ENCODE data around the gene CRY2. TPM values are rescaled to one million over a fixed set of nuclear protein-coding genes. Genes with fewer than 3 reads are reported as not detected.

CRY2 gene
- total RNA-seq, 2 experiments from 2014 or later, result 25.6 to 26.3 TPM

DNA sequence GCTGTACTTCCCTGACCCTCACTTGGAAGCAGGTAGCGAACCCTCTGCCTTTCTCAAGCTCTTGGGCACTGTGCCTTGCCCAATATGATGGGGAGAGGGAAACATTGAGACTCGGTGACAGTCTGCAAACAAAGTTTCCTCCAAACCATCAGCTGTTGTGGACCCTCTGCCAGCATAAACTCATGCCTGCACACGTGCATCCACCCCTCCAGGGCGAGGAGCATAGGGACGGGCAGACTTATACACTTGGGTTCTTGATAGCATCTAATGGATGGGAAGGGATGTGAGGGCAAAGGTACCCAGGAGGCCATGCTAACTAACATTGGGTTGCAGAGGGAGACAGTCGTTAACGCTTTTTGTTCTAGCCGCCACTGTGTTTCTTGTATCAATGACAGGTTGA is 29.9 kb downstream of the CRY2 start:
- H3K27me3 Mint-ChIP-seq, result no peaks in the 10 kb centered on the region
- ChIA-PET POLR2A (no interaction called here), CTCF (interaction anchor here (1.1 to 1.3 kb wide), 3 partner anchors 14 to 27 kb away, joined by 3 to 6 read pairs (median 3); no protein-coding TSS in a partner anchor)
- no peaks in the 10 kb centered on the region for H3K4me1 Mint-ChIP-seq
- no peaks in the 10 kb centered on the region for H3K9me3 Mint-ChIP-seq
- peaks cover 21% of the 10 kb centered on the region for H3K36me3 Mint-ChIP-seq (ENCODE audit: low read depth)
- H3K4me3 Mint-ChIP-seq, result no peak overlapping the region
- DNase-seq, result no peak
- no peak overlapping the region for H3K27ac Mint-ChIP-seq

DNA sequence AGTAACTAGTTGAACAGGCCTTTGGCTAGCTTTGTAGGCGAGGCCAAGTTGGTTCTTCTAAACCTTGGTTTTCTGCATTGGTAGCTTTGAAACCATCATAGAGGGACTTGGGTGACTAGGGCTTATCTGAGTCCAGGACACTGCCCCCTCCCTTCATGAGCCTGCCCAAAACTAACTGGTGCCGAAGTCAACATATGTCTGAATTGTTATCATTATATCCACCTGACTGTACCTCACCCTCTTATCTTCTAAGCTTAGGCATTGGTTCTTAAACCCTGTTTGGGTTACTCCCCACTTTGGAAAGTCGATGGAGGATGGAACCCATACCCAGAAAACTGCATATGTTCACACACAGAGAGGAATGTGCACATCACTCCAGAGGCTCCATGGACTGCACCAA is 30.6 kb downstream of the CRY2 start:
- H3K27ac Mint-ChIP-seq, result no peak overlapping the region
- ChIA-PET CTCF (interaction anchor here (1.1 to 1.3 kb wide), 3 partner anchors 15 to 27 kb away, joined by 3 to 6 read pairs (median 3); no protein-coding TSS in a partner anchor), POLR2A (no interaction called here)
- H3K4me3 Mint-ChIP-seq, result no peak overlapping the region
- no peak for DNase-seq
- peaks cover 21% of the 10 kb centered on the region for H3K36me3 Mint-ChIP-seq (ENCODE audit: low read depth)
- H3K9me3 Mint-ChIP-seq, result no peaks in the 10 kb centered on the region
- no peaks in the 10 kb centered on the region for H3K4me1 Mint-ChIP-seq
- no peaks in the 10 kb centered on the region for H3K27me3 Mint-ChIP-seq

DNA sequence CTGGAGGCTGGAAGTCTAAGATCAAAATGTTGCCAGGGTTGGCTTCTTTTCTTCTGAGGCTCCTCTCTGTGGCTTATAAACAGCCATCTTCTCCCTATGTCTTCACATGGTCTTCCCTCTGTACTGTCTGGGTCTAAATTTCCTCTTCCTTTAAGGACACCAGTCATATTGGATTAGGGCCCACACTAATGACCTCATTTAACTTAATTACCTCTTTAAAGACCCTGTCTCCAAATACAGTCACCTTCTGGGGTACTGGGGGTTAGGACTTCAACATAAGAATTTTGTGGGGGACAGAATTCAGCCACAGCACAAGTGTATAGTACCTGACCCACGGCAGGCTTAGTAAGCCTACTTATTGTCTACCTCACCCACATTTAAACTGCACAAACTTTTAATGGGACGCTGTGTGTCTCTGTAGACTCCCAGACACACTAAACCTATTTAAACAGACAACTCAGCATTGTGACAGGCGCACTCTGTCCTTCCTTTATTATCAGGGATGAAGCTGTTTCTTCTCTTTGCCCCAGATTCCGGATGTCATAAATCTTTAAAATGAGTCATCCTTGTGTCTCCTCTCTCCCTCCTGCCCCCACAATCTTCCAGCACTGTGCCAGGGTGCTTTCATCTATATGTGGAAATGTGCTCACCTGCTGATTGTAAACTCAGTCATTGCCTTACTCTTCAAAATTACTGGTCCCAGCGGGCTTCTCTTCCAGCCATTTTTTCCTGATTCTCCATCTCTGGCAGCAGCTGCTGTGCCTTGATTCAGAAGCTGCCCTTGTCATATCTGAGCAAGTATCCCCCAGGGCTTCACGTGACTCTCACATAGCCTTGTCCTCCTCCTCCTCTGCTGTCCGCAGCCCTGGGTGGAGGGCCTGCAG is 32.8 kb downstream of the CRY2 start:
- ChIA-PET POLR2A (no interaction called here), CTCF (no interaction called here)
- Mint-ChIP-seq H3K27ac (no peak overlapping the region), H3K36me3 (ENCODE audit: low read depth) (peaks cover 13% of the 10 kb centered on the region), H3K27me3 (no peaks in the 10 kb centered on the region), H3K4me3 (no peak overlapping the region), H3K9me3 (no peaks in the 10 kb centered on the region), H3K4me1 (peaks cover 7% of the 10 kb centered on the region)
- no peak for DNase-seq

DNA sequence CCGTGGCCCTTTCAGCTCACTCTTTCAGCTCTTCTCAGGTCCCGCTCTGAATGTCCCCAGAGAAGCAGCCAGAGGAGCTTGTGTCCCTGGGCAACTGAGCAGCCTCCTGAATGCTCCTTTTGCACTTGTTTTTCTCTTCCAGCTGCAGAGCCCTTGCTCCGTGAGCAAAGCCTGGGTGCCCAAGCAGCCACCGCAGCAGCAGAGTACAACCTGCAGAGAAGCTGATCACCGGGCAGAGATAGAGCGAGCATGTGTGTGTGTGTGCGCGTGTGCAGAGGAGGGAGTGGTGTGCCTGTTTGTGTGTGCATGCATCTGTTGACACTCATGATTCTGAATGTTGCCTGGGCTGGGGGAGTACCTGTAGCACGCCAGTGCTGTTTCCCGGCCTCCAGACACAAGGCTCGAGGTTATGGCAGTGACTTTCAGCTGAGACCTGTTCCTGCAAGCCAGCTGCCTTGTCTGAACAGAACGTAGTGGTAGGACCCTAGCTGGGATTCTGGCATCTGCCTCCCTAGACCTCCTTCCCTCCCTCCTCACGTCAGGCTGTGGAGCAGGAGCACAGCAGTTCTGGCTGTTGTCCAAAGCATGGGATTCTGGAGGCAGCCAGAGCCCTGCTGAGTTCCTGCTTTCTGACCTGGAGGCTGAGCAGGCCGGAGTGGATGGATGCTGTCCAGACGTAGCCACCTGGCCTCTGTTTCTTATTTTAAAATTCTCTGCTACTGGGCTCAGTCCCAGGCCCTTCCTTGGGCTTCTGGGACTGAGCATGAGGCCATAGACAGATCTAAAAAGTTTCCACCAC is 33.7 kb downstream of the CRY2 start:
- DNase-seq, result no peak
- Mint-ChIP-seq H3K27me3 (no peaks in the 10 kb centered on the region), H3K4me1 (peaks cover 9% of the 10 kb centered on the region), H3K36me3 (ENCODE audit: low read depth) (peaks cover 10% of the 10 kb centered on the region), H3K4me3 (no peak overlapping the region), H3K9me3 (no peaks in the 10 kb centered on the region), H3K27ac (no peak overlapping the region)
- ChIA-PET CTCF (interaction anchor here (0.5 kb wide), 1 partner anchor 963 kb away, joined by 3 read pairs; no protein-coding TSS in a partner anchor), POLR2A (no interaction called here)

DNA sequence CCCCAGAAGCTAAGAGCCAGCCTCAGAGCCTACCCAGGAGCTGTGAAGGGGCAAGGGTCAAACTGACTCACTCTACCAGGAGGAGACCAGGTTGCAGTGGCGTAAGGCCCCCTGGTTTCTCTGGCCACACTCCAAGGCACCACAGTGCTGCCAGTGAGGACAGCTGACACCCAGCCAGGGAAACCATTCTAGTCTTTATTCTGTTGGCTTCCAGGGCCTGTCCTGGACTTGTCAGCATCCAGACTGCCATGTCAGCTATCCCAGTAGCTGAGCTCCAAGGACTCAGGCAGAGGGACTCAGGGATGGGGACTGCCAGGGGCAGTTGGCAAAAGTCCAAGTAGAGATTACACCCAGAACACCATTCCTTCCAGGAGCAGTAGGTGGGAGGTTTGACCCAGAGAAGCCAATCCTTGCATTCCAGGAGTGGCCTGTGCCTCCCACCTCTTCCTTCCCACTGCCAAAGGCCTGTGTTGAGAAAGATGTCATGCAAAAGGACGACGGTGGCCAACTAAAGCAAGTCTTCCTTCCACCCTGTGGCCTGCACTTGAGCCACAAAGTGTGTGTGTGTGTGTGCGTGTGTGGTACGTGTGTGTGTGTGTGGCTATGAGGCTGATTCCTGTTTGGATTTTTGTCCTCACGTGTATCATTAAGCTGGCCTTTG is 34.6 kb downstream of the CRY2 start:
- Mint-ChIP-seq H3K4me1 (peaks cover 9% of the 10 kb centered on the region), H3K4me3 (no peak overlapping the region), H3K27me3 (no peaks in the 10 kb centered on the region), H3K27ac (no peak overlapping the region), H3K9me3 (no peaks in the 10 kb centered on the region), H3K36me3 (ENCODE audit: low read depth) (peaks cover 4% of the 10 kb centered on the region)
- POLR2A ChIA-PET, result no interaction called here
- no peak for DNase-seq
- CTCF ChIA-PET, result interaction anchor here (0.5 kb wide), 1 partner anchor 962 kb away, joined by 3 read pairs; no protein-coding TSS in a partner anchor

DNA sequence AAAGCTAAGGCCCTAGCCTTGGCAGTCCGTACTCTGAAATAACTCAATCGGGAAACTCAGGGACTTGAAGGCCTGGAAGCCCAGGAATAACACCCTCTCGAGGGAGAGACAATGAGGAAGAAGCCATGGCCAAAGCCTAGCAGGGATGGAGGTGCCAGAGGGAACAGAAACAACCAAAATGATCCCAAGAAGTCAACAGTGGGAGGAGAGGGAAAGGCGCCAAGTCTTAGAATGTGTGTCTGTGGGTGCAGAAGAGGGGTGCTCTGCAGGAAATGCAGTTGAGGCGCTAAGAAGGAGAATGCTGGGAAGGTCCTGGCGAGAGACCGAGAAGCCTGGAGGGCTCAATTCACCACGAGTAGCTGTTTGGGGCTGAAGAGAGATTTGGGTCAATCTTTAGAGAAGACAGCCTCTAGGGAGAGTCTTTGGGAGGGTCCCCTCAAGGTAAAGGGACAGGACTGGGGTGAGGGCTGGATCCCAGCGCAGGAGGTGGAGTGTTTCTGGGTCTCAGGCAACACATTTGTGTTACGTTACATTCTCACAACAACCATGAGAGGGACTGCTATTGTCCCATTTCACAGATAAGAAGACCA is 37.4 kb downstream of the CRY2 start:
- no peak for DNase-seq
- peak overlapping the region; percentile 65 for H3K4me3 Mint-ChIP-seq
- no peaks in the 10 kb centered on the region for H3K36me3 Mint-ChIP-seq (ENCODE audit: low read depth)
- H3K27ac Mint-ChIP-seq, result no peak overlapping the region
- CTCF ChIA-PET, result interaction anchor here (0.6 to 1.0 kb wide), 2 partner anchors 12 to 459 kb away, joined by 3 to 4 read pairs; no protein-coding TSS in a partner anchor
- H3K4me1 Mint-ChIP-seq, result peaks cover 9% of the 10 kb centered on the region
- POLR2A ChIA-PET, result no interaction called here
- H3K27me3 Mint-ChIP-seq, result no peaks in the 10 kb centered on the region
- no peaks in the 10 kb centered on the region for H3K9me3 Mint-ChIP-seq

DNA sequence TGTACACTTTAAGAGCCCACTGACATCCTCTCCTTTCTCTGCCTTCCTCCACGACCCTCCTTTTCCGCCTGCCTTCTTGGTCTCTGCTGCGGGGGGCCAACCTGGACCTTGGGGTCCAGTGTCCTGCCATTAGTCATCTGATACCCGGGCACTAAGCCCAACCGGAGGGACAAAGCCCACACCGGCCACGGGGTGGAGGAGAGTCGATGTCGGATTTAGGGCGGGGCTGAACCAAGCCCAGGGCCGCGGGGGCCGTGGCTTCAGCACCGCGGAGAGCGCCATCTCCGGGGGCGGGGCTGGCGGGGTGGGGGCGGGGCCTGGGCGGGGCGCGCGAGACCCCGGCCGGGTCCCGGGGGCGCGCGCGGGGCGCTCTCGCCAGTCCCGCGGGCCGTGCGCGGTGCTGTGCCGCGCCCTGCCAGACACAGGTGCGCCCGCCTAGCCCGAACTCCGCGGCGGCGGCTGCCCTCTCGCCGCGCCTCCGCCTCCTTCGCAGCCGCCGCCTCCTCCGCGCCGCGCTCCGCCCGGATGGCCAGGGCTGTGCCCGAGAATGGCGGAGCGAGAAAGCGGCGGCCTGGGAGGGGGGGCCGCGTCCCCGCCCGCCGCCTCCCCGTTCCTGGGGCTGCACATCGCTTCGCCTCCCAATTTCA is 38.1 kb downstream of the CRY2 start, which contains the start of gene MAPK8IP1:
Gene MAPK8IP1 (plus strand): TSS at position 378 of the 647 bp plus-strand sequence. CDS start 170 bp downstream, at position 548.
- CTCF ChIA-PET, result interaction anchor here (1.3 kb wide), 1 partner anchor 9 kb away, joined by 4 read pairs; no protein-coding TSS in a partner anchor

DNA sequence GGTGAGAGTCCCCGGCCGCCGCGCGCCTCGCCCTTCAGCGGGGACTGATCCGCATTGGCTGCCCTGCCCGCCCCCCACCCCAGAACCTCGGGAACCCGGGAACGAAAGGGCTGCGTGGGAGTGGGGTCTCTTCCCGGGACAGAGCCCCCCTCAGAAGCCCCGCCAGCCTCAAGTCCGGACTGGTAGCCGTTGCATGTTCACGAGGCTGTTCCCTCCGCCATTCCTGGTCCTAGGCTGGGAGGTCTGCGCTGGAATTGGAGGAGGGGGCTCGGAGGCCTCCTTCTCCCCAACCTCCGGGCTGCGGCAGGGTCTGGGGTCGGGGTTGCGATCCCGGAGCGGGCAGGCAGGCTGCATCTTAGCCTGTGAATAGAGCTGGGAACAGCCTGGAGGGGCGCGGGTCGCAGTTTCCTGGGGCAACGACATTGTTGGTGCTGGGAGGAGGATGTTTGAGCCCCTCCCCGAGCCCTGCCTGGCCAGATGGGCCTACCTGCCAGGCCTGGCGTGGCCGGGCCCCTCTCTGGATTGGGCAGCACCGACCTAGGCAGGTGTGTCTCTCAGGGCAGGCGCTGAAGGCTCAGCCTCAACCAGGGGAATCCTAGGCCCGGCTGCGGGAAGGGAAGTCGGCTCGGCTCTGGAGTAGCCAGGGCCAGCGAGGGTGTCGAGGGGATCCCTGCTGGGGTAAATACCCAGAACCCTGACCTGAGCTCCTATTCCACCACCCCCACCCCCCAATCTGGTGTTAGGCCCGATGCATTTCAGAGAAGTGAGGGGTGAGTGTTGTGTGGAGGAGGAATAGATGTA is 38.8 kb downstream of the CRY2 start:
- no peak for DNase-seq
- Mint-ChIP-seq H3K4me3 (peak overlapping the region; percentile 15), H3K27ac (no peak overlapping the region), H3K9me3 (no peaks in the 10 kb centered on the region), H3K36me3 (ENCODE audit: low read depth) (no peaks in the 10 kb centered on the region), H3K4me1 (peaks cover 9% of the 10 kb centered on the region), H3K27me3 (no peaks in the 10 kb centered on the region)
- CTCF ChIA-PET, result interaction anchor here (1.3 to 1.6 kb wide), 3 partner anchors 10 to 24 kb away, joined by 3 to 6 read pairs (median 4); no protein-coding TSS in a partner anchor
- POLR2A ChIA-PET, result no interaction called here

More for the DNA sequence above, 38.1 kb downstream of the CRY2 start, which contains the start of gene MAPK8IP1:
- no peaks in the 10 kb centered on the region for H3K36me3 Mint-ChIP-seq (ENCODE audit: low read depth)
- no peak within 1 kb of the TSS for H3K27ac Mint-ChIP-seq
- no peaks in the 10 kb centered on the region for H3K27me3 Mint-ChIP-seq
- peak within 1 kb of the TSS; percentile 65 for H3K4me3 Mint-ChIP-seq
- peak; percentile 60 for DNase-seq
- POLR2A ChIA-PET, result no interaction called here
- H3K4me1 Mint-ChIP-seq, result peaks cover 9% of the 10 kb centered on the region
- H3K9me3 Mint-ChIP-seq, result no peaks in the 10 kb centered on the region

DNA sequence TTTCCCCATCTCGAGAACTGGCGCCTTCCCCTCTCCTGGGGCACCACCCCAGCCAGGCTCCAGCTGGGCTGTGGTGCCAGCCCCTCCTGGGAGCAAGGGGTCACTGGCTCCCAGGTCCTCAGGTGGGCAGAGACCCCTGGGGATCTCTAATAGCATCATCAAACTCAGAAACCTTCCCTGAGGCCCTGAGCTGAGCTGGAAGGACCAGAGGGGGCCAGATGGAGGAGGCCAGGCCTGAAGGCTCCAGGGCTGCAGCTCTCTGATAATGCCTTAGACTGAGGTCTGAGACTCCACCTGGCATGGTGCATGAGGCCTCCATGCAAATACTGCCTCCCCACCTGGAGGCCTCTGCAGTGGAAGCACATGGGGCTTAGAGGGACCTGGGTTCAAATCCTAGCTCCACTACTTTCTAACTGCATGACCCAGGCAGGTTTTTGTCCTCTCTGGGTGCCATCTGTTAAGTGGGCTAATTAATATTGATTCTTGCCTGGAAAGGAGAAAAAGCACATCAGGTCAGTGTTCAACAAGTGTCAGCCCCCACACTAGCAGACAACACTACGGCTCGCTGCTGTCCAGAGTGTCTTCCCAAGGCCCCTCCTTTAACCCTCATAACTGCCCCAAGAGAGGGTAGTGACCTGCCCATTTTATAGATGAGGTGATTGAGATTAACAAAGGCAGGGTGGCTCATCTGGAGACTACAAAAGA is 39.7 kb downstream of the CRY2 start:
- Mint-ChIP-seq H3K36me3 (ENCODE audit: low read depth) (no peaks in the 10 kb centered on the region), H3K9me3 (no peaks in the 10 kb centered on the region), H3K4me1 (peaks cover 9% of the 10 kb centered on the region), H3K4me3 (peak overlapping the region; percentile 15), H3K27me3 (no peaks in the 10 kb centered on the region), H3K27ac (no peak overlapping the region)
- DNase-seq, result no peak
- POLR2A ChIA-PET, result no interaction called here
- CTCF ChIA-PET, result interaction anchor here (1.3 to 1.6 kb wide), 3 partner anchors 10 to 25 kb away, joined by 3 to 6 read pairs (median 4); no protein-coding TSS in a partner anchor

DNA sequence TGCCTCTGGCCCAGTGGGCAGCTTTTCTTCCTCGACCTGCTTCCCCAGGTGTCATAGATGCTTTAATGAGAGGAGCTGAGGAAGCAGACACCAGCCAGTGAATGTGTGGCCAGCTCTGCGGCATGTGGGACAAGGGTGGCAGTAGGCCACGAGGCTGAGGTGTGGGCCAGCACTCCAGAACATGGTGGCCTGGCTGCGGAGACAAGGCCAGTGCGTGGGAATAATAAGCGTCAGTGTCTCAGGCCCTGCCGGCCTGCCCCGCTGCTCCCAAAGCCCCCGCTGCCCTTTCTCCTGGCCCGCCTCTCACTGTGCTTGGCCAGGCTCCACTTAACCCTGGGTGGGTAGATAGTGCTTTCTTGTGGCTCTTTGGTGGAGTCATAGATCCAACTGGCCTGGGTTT is 40.3 kb downstream of the CRY2 start:
- Mint-ChIP-seq H3K27ac (no peak overlapping the region), H3K4me1 (peaks cover 9% of the 10 kb centered on the region), H3K4me3 (no peak overlapping the region), H3K36me3 (ENCODE audit: low read depth) (no peaks in the 10 kb centered on the region), H3K9me3 (no peaks in the 10 kb centered on the region), H3K27me3 (no peaks in the 10 kb centered on the region)
- DNase-seq, result no peak
- ChIA-PET CTCF (interaction anchor here (0.6 to 1.6 kb wide), 3 partner anchors 9 to 56 kb away, joined by 3 to 6 read pairs (median 3); no protein-coding TSS in a partner anchor), POLR2A (no interaction called here)

DNA sequence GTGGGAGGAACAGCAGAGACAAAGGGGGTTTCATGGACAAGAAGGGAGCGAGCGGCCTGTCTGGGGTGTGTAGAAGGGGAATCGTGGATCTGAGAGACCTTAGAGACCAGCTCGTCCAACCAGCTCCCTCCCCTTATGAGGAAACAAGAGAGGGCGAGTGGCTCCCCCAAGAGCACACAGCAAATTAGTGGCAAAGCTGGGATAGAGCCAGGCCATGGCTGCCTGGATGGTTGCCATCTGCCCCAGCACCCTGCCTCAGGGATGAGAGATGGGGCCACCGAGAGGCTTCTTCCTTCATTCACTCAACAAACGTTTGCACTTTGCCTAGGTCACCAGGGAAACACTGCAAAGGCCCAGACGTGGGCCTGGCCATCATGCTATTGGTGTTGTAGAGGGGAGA is 42.3 kb downstream of the CRY2 start:
- Mint-ChIP-seq H3K4me3 (no peak overlapping the region), H3K9me3 (no peaks in the 10 kb centered on the region), H3K4me1 (peaks cover 8% of the 10 kb centered on the region), H3K27ac (no peak overlapping the region), H3K36me3 (ENCODE audit: low read depth) (no peaks in the 10 kb centered on the region), H3K27me3 (peaks cover 3% of the 10 kb centered on the region)
- no peak for DNase-seq
- ChIA-PET POLR2A (no interaction called here), CTCF (interaction anchor here (1.7 kb wide), 1 partner anchor 9 kb away, joined by 4 read pairs; no protein-coding TSS in a partner anchor)

Data from activated CD4-positive, alpha-beta T cell treated with anti-CD3 and anti-CD28 coated beads, Interleukin-2, amount 10 ng/mL, durations not matched to agents 7 days and 5 days (primary cell).